ENCODE data around the gene IL27RA.
A peak's percentile ranks its signal among the peaks of the same experiment; 100 is the strongest.

Gene IL27RA

GRCh38 chr19:13993590-13994300 is 37.8 kb upstream of the IL27RA start:
- DNase-seq (ENCODE audit: low spot score): no peak
- in situ Hi-C loops (cut with MboI; ENCODE audit: low sequenced_read_pairs, unreplicated experiment): no loop called here
- no peak for TF ChIP-seq CTCF (IDR thresholded peaks at IDR 0.05; ENCODE audit: borderline replicate concordance, control extremely low read depth, extremely low read depth, insufficient read depth, missing control alignments)

GRCh38 chr19:13995017-13995728 is 36.4 kb upstream of the IL27RA start:
- TF ChIP-seq CTCF (IDR thresholded peaks at IDR 0.05; ENCODE audit: borderline replicate concordance, control extremely low read depth, extremely low read depth, insufficient read depth, missing control alignments): no peak
- in situ Hi-C loops (cut with MboI; ENCODE audit: low sequenced_read_pairs, unreplicated experiment): no loop called here
- no peak for DNase-seq (ENCODE audit: low spot score)

GRCh38 chr19:13995878-13996765 is 35.4 kb upstream of the IL27RA start:
- in situ Hi-C loops (cut with MboI; ENCODE audit: low sequenced_read_pairs, unreplicated experiment): no loop called here
- TF ChIP-seq CTCF (IDR thresholded peaks at IDR 0.05; ENCODE audit: borderline replicate concordance, control extremely low read depth, extremely low read depth, insufficient read depth, missing control alignments): no peak
- peak; percentile 20 for DNase-seq (ENCODE audit: low spot score)

DNA sequence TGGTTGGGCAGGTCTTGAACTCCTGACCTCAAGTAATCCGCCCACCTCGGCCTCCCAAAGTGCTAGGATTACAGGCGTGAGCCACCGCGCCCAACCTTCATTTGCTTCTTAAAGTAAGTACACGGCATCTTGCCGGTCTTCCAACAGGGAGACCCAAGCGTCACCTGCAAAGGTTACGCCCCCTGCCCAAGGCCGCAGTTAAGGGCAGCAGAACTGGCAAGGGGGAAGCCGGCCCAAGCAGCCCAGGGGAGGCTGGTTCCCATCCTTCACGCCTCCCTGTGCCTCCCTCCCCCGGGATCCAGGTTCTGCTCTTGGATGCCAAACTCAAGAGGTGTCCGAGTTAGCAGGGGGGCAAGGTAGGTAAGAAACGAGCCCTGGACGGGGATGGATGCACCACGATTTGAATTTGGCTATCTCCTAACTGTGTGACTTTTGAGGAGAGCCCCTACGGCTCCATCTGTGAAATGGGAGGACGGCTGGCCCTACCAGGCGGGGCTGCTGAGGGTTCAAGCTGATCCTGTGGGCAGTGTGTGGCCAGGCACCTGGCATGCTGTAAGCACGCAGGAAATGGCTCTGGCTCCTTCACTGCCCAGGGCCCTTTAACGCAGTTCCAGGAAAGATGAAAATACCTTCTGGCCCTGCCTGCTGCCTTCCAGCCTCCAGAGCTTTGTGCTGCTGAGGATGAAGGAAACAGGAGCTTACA is 34.5 kb upstream of the IL27RA start:
- in situ Hi-C loops (cut with MboI; ENCODE audit: low sequenced_read_pairs, unreplicated experiment): no loop called here
- no peak for TF ChIP-seq CTCF (IDR thresholded peaks at IDR 0.05; ENCODE audit: borderline replicate concordance, control extremely low read depth, extremely low read depth, insufficient read depth, missing control alignments)
- peak; percentile 9 for DNase-seq (ENCODE audit: low spot score)

DNA sequence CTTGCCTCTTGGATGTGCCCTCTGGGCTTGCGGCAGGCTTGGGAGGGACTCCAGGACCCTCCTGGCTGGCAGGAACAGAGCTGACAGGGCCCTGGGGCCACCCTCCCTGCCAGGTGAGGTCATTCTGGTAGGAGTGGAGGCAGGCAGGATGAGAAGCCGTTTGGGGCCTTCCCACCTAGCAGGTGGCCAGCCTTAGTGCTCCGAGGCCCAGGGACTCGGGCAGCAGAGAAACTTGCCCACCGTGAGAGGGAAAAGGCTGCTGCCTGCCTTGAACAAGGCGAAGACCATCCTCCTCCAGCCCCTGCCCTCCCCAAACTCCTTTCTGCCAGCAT is 34.0 kb upstream of the IL27RA start:
- no peak for TF ChIP-seq CTCF (IDR thresholded peaks at IDR 0.05; ENCODE audit: borderline replicate concordance, control extremely low read depth, extremely low read depth, insufficient read depth, missing control alignments)
- in situ Hi-C loops (cut with MboI; ENCODE audit: low sequenced_read_pairs, unreplicated experiment): no loop called here
- peak; percentile 7 for DNase-seq (ENCODE audit: low spot score)

DNA sequence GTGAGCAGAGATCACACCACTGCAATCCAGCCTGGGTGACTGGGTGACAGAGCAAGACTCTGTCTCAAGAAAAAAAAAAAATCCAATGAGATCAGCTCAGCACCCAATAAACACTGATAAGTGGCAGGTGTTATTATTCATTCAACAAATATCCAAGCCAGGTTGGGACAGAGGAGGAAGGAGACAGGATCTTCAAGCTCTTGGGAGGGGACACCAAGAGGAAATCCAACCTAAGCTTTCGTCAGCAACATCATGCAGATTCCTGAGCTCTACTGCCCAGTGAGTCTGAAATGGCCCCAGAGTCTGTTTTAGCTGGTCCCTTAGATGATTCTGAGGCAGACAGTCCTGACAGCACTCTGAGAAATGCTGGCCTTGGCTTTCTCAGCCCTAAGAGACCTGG is 33.1 kb upstream of the IL27RA start:
- TF ChIP-seq CTCF (IDR thresholded peaks at IDR 0.05; ENCODE audit: borderline replicate concordance, control extremely low read depth, extremely low read depth, insufficient read depth, missing control alignments): no peak
- DNase-seq (ENCODE audit: low spot score): no peak
- in situ Hi-C loops (cut with MboI; ENCODE audit: low sequenced_read_pairs, unreplicated experiment): no loop called here

Data from GM13976 (cell line).